Liver (tissue), 9 donors: ENCODE results near the gene RAI1. TPM values are rescaled to one million over a fixed set of nuclear protein-coding genes. Genes with fewer than 3 reads are reported as not detected.

Source experiments
- DNase-seq: peaks from one replicate; pipeline ENCODE4 v3.0.0-alpha.2; 2017; ENCODE audit warnings: low spot score
- H3K27ac ChIP-seq, 2 donors: one replicate each; pipeline ENCODE4 v1.7.0; 2013; ENCODE audit warnings: inconsistent platforms in 2 of 2, low read length in 2 of 2, control low read depth in 1 of 2, low read depth in 1 of 2, mild to moderate bottlenecking in 1 of 2
- H3K27me3 ChIP-seq, 4 donors: one replicate each; pipeline versions ENCODE4 v1.6.1 to v1.7.0; 2013; ENCODE audit warnings: low read length in 3 of 4, inconsistent platforms in 1 of 4, mild to moderate bottlenecking in 1 of 4, moderate library complexity in 1 of 4; ENCODE audit not compliant: control insufficient read depth in 4 of 4, insufficient read depth in 4 of 4
- H3K36me3 ChIP-seq, 4 donors: one replicate each; pipeline versions ENCODE4 v1.6.1 to v1.7.0; 2013; ENCODE audit warnings: low read length in 3 of 4, mild to moderate bottlenecking in 3 of 4, low read depth in 1 of 4, moderate library complexity in 1 of 4; ENCODE audit not compliant: control insufficient read depth in 4 of 4, insufficient read depth in 3 of 4
- H3K4me1 ChIP-seq, 4 donors: one replicate each; pipeline versions ENCODE4 v1.6.1 to v1.7.0; 2013; ENCODE audit warnings: low read length in 3 of 4, mild to moderate bottlenecking in 3 of 4, moderate library complexity in 1 of 4; ENCODE audit not compliant: control insufficient read depth in 4 of 4, insufficient read depth in 4 of 4
- H3K4me3 ChIP-seq, 3 donors: one replicate each; pipeline versions ENCODE4 v1.6.1 to v1.7.0; 2013; ENCODE audit warnings: low read length in 3 of 3, control low read depth in 1 of 3, low read depth in 1 of 3, mild to moderate bottlenecking in 1 of 3
- H3K9ac ChIP-seq, 2 donors: one replicate each; pipeline ENCODE4 v1.7.0; 2013; ENCODE audit warnings: low read length in 2 of 2, mild to moderate bottlenecking in 2 of 2, moderate library complexity in 2 of 2, control low read depth in 1 of 2, low read depth in 1 of 2
- H3K9me3 ChIP-seq, 4 donors: one replicate each; pipeline versions ENCODE4 v1.6.1 to v1.7.0; 2013; ENCODE audit warnings: low read length in 3 of 4; ENCODE audit not compliant: control insufficient read depth in 4 of 4
- EGR1 ChIP-seq, 2 donors: IDR thresholded peaks; 2 replicates each; pipeline ENCODE4 v1.6.1; 2016 to 2018; ENCODE audit warnings: antibody characterized with exemption in 2 of 2, low read depth in 2 of 2
- FOXA1 ChIP-seq: IDR thresholded peaks from 2 replicates; pipeline ENCODE4 v1.6.1; 2016; ENCODE audit warnings: antibody characterized with exemption
- FOXA2 ChIP-seq: IDR thresholded peaks from 2 replicates; pipeline ENCODE4 v1.6.1; 2016; ENCODE audit warnings: antibody characterized with exemption
- GABPA ChIP-seq, 2 donors: IDR thresholded peaks in 1 of 2; conservative IDR thresholded peaks in 1 of 2; 2 replicates each; pipeline ENCODE4 v1.6.1; 2016; ENCODE audit warnings: antibody characterized with exemption in 2 of 2, mild to moderate bottlenecking in 1 of 2, moderate library complexity in 1 of 2
- HNF4A ChIP-seq, 2 donors: conservative IDR thresholded peaks; 2 replicates each; pipeline ENCODE4 v1.6.1; 2016; ENCODE audit warnings: antibody characterized with exemption in 2 of 2, mild to moderate bottlenecking in 2 of 2
- HNF4G ChIP-seq: IDR thresholded peaks from 2 replicates; pipeline ENCODE4 v1.6.1; 2016; ENCODE audit warnings: antibody characterized with exemption
- JUND ChIP-seq, 2 donors: IDR thresholded peaks; 2 replicates each; pipeline ENCODE4 v1.6.1; 2016; ENCODE audit warnings: antibody characterized with exemption in 2 of 2
- NR2F2 ChIP-seq: IDR thresholded peaks from 2 replicates; pipeline ENCODE4 v1.6.1; 2016; ENCODE audit warnings: antibody characterized with exemption
- RAD21 ChIP-seq, 2 donors: IDR thresholded peaks; 2 replicates each; pipeline ENCODE4 v1.6.1; 2016; ENCODE audit warnings: antibody characterized with exemption in 2 of 2, mild to moderate bottlenecking in 2 of 2
- RXRA ChIP-seq, 2 donors: IDR thresholded peaks; 2 replicates each; pipeline ENCODE4 v1.6.1; 2017 to 2018; ENCODE audit warnings: antibody characterized with exemption in 2 of 2, mild to moderate bottlenecking in 1 of 2
- SP1 ChIP-seq: IDR thresholded peaks from 2 replicates; pipeline ENCODE4 v1.6.1; 2018; ENCODE audit warnings: antibody characterized with exemption, mild to moderate bottlenecking
- TAF1 ChIP-seq: conservative IDR thresholded peaks from 2 replicates; pipeline ENCODE4 v1.6.1; 2016; ENCODE audit warnings: antibody characterized with exemption, mild to moderate bottlenecking
- YY1 ChIP-seq: IDR thresholded peaks from 2 replicates; pipeline ENCODE4 v1.6.1; 2016; ENCODE audit warnings: antibody characterized with exemption, mild to moderate bottlenecking
- WGBS: extraction: QIAGEN DNeasy Blood & Tissue Kit; methylation state at CpG from one replicate; pipeline ENCODE4 v1.1.7; 2013; 5-methylcytosine and 5-hydroxymethylcytosine counted together
- polyA plus RNA-seq, 2 donors: library from polyadenylated mRNA; stranded (reverse) in 1 of 2; unstranded in 1 of 2; fragments of 200-250 nt in 1 of 2; fragments of >200 nt in 1 of 2; fragmentation: Nextera tagmentation in 1 of 2; extraction: Ambion mirVana in 1 of 2; gene quantifications; one replicate each; pipeline versions ENCODE4 v1.2.1 to v1.2.3, GENCODE V29; 2013 to 2015
- total RNA-seq, 2 donors: library from RNA; depleted of rRNA; stranded (reverse); fragments of >200 nt; gene quantifications; one replicate each; pipeline ENCODE4 v1.2.3, GENCODE V29; 2014
- TF ChIP-seq, protein P1 (sequence below): fragments of 150-350 bp; IDR thresholded peaks from 2 replicates; pipeline ENCODE4 v1.5.1; 2017; ENCODE audit warnings: improper control_type of control experiment, low read depth, low read length; ENCODE audit not compliant: missing input control
- TF ChIP-seq, protein P2 (sequence below): IDR thresholded peaks from 2 replicates; pipeline ENCODE4 v1.6.1; 2016; ENCODE audit warnings: antibody characterized with exemption
- TF ChIP-seq, protein P3 (sequence below): IDR thresholded peaks from 2 replicates; pipeline ENCODE4 v1.6.1; 2016; ENCODE audit warnings: antibody characterized with exemption
- TF ChIP-seq, protein P4 (sequence below): IDR thresholded peaks from 2 replicates; pipeline ENCODE4 v1.6.1; 2016; ENCODE audit warnings: antibody characterized with exemption, mild to moderate bottlenecking
- TF ChIP-seq, protein P5 (sequence below): IDR thresholded peaks from 2 replicates; pipeline ENCODE4 v1.6.1; 2016; ENCODE audit warnings: antibody characterized with exemption
- donor health status: healthy.
- donor health status: healthy.
- donor health status: healthy.
- donor health status: healthy.
- donor health status: healthy.

RAI1 gene
- total and polyA plus RNA-seq, 4 donors: 0.57 to 7.6 (median 5.3) TPM

DNA sequence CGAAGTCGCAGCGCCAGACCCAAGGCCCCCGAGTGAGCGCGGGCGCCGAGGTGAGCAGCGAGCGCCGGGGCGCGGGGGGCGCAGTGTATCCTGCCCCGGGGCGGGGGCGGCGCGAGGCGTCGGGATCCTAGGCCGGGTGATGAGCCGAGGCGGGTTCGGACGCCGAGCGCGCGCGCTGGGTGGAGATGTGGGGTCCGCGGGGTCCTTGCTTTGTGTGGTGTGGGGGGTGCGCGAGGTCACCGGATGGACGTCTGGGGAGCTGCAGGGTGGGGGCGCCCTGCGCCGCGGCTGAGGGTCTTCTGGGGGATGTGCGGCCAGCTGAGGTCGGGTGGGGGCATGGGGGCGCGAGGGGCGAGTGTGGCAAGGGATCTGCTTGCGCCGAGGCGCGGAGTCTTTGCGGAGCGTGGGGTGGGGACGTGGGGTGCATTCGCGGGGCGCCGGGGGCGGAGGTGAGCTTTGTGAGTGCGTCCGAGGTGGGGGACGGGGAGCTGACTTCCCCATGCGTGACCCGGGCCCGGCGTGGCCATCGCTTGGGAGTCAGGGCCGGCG lies 560 bp downstream of the RAI1 start:
- no peaks in the 10 kb centered on the region for H3K9me3 ChIP-seq
- TF ChIP-seq JUND (IDR thresholded peaks at IDR 0.05) (no peak), GABPA (IDR thresholded peaks at IDR 0.05 in 1 of 2, conservative IDR thresholded peaks at IDR 0.05 in 1 of 2) (no peak), NR2F2 (no peak), HNF4A (conservative IDR thresholded peaks at IDR 0.05) (no peak), YY1 (no peak), RXRA (IDR thresholded peaks at IDR 0.05) (no peak), TAF1 (no peak), RAD21 (IDR thresholded peaks at IDR 0.05) (no peak), HNF4G (no peak), EGR1 (IDR thresholded peaks at IDR 0.05; ENCODE audit: low read depth in 2 of 2) (no peak), SP1 (no peak), FOXA2 (no peak), FOXA1 (no peak)
- TF ChIP-seq, protein P1, sequence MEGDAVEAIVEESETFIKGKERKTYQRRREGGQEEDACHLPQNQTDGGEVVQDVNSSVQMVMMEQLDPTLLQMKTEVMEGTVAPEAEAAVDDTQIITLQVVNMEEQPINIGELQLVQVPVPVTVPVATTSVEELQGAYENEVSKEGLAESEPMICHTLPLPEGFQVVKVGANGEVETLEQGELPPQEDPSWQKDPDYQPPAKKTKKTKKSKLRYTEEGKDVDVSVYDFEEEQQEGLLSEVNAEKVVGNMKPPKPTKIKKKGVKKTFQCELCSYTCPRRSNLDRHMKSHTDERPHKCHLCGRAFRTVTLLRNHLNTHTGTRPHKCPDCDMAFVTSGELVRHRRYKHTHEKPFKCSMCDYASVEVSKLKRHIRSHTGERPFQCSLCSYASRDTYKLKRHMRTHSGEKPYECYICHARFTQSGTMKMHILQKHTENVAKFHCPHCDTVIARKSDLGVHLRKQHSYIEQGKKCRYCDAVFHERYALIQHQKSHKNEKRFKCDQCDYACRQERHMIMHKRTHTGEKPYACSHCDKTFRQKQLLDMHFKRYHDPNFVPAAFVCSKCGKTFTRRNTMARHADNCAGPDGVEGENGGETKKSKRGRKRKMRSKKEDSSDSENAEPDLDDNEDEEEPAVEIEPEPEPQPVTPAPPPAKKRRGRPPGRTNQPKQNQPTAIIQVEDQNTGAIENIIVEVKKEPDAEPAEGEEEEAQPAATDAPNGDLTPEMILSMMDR: no peak
- TF ChIP-seq, protein P2, sequence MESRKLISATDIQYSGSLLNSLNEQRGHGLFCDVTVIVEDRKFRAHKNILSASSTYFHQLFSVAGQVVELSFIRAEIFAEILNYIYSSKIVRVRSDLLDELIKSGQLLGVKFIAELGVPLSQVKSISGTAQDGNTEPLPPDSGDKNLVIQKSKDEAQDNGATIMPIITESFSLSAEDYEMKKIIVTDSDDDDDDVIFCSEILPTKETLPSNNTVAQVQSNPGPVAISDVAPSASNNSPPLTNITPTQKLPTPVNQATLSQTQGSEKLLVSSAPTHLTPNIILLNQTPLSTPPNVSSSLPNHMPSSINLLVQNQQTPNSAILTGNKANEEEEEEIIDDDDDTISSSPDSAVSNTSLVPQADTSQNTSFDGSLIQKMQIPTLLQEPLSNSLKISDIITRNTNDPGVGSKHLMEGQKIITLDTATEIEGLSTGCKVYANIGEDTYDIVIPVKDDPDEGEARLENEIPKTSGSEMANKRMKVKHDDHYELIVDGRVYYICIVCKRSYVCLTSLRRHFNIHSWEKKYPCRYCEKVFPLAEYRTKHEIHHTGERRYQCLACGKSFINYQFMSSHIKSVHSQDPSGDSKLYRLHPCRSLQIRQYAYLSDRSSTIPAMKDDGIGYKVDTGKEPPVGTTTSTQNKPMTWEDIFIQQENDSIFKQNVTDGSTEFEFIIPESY: no peak
- TF ChIP-seq, protein P3, sequence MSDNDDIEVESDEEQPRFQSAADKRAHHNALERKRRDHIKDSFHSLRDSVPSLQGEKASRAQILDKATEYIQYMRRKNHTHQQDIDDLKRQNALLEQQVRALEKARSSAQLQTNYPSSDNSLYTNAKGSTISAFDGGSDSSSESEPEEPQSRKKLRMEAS: no peak
- TF ChIP-seq, protein P4, sequence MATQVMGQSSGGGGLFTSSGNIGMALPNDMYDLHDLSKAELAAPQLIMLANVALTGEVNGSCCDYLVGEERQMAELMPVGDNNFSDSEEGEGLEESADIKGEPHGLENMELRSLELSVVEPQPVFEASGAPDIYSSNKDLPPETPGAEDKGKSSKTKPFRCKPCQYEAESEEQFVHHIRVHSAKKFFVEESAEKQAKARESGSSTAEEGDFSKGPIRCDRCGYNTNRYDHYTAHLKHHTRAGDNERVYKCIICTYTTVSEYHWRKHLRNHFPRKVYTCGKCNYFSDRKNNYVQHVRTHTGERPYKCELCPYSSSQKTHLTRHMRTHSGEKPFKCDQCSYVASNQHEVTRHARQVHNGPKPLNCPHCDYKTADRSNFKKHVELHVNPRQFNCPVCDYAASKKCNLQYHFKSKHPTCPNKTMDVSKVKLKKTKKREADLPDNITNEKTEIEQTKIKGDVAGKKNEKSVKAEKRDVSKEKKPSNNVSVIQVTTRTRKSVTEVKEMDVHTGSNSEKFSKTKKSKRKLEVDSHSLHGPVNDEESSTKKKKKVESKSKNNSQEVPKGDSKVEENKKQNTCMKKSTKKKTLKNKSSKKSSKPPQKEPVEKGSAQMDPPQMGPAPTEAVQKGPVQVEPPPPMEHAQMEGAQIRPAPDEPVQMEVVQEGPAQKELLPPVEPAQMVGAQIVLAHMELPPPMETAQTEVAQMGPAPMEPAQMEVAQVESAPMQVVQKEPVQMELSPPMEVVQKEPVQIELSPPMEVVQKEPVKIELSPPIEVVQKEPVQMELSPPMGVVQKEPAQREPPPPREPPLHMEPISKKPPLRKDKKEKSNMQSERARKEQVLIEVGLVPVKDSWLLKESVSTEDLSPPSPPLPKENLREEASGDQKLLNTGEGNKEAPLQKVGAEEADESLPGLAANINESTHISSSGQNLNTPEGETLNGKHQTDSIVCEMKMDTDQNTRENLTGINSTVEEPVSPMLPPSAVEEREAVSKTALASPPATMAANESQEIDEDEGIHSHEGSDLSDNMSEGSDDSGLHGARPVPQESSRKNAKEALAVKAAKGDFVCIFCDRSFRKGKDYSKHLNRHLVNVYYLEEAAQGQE: no peak
- TF ChIP-seq, protein P5, sequence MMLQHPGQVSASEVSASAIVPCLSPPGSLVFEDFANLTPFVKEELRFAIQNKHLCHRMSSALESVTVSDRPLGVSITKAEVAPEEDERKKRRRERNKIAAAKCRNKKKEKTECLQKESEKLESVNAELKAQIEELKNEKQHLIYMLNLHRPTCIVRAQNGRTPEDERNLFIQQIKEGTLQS: no peak
- under 1% methylated on average over 68 of the region's 68 CpGs for WGBS
- H3K4me3 ChIP-seq: peak overlapping the region; percentile 29 to 85 (median 54)
- no peaks in the 10 kb centered on the region for H3K36me3 ChIP-seq
- H3K27me3 ChIP-seq: no peaks in the 10 kb centered on the region
- H3K4me1 ChIP-seq: peaks cover 4 to 19% (median 7%) of the 10 kb centered on the region in 4 donors
- DNase-seq: peak; percentile 65
- peak overlapping the region in 1 of 2 donors; percentile 73 for H3K9ac ChIP-seq
- H3K27ac ChIP-seq: peak overlapping the region; percentile 62 to 91
